ELF-1 (cell line): ENCODE measurements around the gene RNASEH2C.
"Not testable (repeated sequence)": the region's sequence is repeated elsewhere in the genome, so short reads cannot be mapped to it uniquely, and the experiment has no call there.

ENCODE experiments used
- DNase-seq: peaks from one replicate; pipeline ENCODE4 v3.0.0-alpha.2; 2016; ENCODE audit warnings: low read depth, low spot score

The RNASEH2C gene

DNA sequence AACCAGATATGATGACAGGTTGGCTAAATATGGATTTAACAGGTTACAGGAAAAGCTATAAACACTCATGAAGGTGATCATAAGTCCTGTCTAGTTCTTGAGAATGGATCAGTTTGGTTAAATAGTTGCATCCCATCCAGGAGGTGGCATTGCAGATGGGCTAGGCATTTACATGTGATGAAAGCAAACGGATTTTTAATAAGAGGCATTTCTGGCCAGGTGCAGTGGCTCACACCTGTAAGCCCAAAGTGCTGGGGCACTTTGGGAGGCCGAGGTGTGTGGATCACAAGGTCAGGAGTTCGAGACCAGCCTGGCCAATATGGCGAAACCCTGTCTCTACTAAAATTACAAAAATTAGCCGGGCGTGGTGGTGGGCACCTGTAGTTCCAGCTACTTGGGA is 37.1 kb downstream of the RNASEH2C start:
- DNase-seq, result not testable (repeated sequence)

DNA sequence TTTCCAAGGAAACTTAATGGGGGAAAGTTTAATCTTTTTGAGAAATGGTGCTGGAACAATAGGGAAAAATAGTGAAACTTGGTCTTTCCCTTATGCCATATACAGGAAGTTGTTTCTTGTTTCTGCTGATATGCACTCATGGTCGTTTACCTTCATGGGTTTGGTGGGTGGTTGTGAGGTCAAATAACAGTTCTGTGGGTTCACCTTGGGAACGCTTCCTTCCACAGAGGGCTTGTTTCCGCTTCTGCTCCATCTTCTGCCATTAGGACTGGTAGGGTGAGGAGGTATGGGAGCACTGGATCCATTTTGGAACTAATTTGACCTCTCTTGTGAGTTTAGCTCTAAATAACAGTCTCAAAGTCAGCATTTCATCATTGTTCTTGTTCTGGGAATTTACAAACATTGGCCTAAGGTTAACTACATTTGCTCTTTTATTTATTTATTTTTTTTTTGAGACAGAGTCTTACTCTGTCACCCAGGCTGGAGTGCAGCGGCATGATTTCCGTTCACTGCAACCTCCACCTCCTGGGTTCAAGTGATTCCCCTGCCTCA is 40.3 kb downstream of the RNASEH2C start:
- no peak for DNase-seq

DNA sequence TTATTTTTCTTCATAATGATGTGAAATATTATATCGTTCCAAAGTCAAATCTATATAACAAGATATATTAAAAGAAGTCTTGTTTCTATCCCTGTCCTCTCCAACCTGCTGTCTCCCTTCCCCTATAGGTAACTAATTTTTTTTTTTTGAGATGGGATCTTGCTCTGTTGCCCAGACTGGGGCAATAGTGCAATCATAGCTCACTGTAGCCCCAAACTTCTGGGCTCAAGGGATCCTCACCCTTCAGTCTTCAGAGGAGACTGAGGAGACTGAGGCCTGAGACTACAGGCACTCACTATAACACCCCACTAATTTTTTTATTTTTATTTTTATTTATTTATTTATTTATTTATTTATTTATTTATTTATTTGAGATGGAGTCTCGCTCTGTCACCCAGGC is 47.6 kb downstream of the RNASEH2C start:
- DNase-seq, result no peak

DNA sequence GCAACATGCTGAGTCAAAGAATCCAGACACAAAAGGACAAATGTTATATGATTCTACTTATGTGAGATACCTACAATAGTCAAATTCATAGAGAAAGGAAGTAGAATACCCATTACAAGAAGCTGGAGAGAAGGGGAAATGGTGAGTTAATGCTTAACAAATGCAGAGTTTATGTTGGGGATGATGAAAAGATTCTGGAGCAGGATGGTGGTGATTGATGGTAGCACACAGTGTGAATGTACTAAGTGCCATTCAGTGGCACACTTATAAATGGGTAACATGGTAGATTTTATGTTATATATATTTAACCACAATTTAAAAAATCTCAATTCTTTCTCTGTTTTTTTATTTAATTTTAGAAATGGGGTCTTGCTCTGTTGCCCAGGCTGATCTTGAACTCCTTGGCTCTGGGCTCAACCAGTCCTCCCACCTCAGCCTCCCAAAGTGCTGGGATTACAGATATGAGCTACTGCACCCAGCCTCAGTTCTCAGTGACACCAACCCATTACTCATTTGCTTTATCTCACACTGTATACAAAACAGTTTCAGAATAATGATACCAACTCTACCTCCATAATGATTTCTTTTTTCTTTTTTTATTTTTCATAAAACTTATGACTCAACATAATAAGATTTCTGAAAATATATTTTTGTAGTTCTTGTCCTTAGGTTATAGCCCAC is 48.3 kb downstream of the RNASEH2C start:
- DNase-seq, result no peak
